ENCODE data around the gene TMEM134.
"Not testable (repeated sequence)": the region's sequence is repeated elsewhere in the genome, so short reads cannot be mapped to it uniquely, and the experiment has no call there.

Gene TMEM134

DNA sequence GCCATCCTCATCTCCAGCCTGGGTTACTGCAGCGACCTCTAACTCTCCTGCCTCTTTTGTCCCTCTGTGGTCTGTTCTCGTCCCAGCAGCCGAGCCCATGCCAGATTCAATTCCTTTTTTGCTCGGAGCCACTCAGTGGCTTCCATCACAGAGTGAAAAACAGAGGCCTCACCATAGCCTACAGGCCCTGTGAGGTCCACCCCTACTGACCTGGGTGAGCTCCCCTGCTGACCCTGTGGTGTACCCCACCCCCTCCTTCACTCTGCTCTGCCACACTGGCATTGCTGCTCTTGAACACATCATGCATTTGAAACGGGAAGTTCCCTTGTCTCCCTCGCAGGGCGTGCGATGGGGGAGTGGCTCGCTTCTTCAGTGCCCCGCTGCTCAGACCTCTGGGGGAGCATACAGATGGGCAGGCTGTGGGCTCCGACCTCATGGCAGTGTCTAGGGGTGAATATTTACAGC lies 15.8 kb upstream of the TMEM134 start:
- TF ChIP-seq, protein P1, sequence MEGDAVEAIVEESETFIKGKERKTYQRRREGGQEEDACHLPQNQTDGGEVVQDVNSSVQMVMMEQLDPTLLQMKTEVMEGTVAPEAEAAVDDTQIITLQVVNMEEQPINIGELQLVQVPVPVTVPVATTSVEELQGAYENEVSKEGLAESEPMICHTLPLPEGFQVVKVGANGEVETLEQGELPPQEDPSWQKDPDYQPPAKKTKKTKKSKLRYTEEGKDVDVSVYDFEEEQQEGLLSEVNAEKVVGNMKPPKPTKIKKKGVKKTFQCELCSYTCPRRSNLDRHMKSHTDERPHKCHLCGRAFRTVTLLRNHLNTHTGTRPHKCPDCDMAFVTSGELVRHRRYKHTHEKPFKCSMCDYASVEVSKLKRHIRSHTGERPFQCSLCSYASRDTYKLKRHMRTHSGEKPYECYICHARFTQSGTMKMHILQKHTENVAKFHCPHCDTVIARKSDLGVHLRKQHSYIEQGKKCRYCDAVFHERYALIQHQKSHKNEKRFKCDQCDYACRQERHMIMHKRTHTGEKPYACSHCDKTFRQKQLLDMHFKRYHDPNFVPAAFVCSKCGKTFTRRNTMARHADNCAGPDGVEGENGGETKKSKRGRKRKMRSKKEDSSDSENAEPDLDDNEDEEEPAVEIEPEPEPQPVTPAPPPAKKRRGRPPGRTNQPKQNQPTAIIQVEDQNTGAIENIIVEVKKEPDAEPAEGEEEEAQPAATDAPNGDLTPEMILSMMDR (IDR thresholded peaks at IDR 0.05; ENCODE audit: borderline replicate concordance, control extremely low read depth, extremely low read depth, insufficient read depth, missing control alignments), result peak; percentile 10

DNA sequence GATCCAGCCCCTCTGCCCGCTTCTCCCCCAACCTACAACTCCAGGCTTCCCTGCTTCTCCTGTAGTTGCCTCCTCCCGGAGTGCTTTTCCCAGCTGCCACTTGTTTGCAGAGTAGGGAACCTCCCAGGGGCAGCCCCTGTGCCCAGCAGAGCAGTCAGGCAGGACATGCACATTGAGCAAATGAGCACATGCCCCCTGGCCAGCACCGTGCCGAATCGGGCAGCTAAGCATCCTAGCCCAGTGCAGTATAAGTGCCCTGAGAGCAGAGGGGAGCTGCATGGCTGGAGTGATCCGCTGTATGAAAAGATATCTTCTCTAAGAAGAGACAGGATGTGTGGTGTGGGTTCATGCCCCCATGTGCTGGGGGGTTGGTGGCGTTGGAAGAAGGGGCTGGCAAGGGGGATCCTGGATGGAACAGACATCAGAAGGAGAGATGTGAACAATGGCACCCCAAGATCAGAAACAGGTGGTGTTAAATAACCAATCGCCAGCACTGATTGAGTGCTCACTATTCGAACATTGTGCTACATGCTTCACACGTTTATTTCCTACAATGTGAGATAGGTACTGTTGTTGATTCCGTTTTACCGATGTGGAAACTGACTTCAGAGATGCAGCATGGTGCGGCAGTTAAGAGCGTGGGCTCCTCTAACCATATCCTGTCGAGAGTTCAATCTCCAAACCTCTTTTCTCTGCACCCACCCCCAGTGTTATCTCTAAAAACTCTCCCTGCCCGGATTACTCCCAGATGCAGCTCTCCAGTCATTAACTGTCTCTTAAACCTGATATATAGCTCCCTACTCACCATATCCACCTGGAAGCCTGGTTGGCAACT lies 15.0 kb upstream of the TMEM134 start:
- in situ Hi-C loops (cut with MboI; ENCODE audit: low sequenced_read_pairs, unreplicated experiment), result no loop called here
- TF ChIP-seq, protein P1 (IDR thresholded peaks at IDR 0.05; ENCODE audit: borderline replicate concordance, control extremely low read depth, extremely low read depth, insufficient read depth, missing control alignments), result no peak
- peak; percentile 61 for DNase-seq (ENCODE audit: low spot score)

More for the DNA sequence above, 15.8 kb upstream of the TMEM134 start:
- in situ Hi-C loops (cut with MboI; ENCODE audit: low sequenced_read_pairs, unreplicated experiment), result no loop called here
- DNase-seq (ENCODE audit: low spot score), result no peak

DNA sequence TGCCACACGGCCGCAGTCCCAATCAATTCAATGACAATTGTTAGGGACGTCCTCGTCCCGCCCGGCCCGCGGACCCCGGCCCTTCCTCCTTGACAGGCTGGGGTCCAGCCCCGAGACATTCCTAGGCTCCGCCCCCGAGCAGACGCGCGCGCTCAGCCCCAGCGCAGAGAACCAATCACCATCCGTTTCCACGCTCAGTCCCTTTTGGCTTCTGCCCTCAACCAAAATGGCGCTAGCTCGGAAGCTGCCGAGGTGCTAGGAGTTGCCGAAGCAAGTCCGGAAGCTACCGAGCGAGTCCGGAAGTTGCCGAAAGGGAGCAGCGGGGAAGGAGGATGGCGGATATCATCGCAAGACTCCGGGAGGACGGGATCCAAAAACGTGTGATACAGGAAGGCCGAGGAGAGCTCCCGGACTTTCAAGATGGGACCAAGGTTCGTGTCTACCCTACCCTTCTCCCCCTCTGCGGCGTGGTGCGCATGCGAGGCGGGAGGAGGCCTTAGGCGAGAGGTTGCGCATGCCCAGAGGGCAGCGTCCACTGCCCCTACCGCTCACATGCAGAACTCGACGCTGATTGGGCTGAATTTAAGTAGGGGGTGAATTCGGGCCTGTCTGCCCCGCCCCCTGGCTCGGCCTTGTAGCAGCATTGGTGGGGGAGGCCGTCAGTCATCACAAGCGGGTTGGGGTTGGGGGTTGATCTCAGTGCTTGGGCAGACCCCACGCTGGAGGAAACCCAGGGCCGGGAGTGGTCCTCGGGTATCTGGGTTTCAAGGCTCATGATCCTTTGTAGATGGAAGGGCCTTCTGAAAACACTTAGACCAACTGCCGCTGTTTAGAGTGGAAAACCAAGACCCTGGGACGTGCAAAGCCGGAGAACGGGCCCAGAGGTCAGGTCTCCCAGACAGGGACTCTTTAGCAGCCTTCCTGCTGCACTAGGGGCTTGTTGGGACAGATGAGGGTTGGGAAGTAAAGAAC lies 14.1 kb upstream of the TMEM134 start, which contains the start of gene AIP:
AIP (plus strand) TSS at position 200 of the 972 bp plus-strand sequence; CDS start at position 333, 133 bp downstream.
- peak; percentile 95 for DNase-seq (ENCODE audit: low spot score)
- TF ChIP-seq, protein P1 (IDR thresholded peaks at IDR 0.05; ENCODE audit: borderline replicate concordance, control extremely low read depth, extremely low read depth, insufficient read depth, missing control alignments), result peak; percentile 11
- in situ Hi-C loops (cut with MboI; ENCODE audit: low sequenced_read_pairs, unreplicated experiment), result no loop called here

DNA sequence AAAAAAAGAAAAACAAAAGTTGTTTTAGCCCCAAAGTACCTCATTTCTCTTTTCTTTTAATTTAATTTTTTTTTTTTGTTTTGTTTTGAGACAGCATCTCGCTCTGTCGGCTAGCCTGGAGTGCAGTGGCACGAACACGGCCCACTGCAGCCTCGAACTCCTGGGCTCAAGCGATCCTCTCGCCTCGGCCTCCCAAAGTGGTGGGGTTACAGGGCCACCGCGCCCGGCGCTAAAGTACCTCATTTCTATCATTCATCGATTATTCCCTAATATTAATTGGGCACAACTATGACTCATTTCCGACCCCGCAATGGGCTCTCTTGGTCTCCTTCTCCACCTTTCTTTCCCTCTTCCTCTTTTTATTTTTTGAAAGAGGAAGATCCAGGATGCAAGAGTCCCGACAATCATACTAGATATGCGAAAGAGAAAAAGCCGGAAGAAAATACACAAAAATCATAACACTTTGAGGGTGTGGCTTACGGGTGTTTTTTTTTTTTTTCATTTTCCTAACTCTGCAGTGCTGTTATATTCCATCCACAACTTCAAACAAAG lies 13.3 kb upstream of the TMEM134 start:
- no peak for DNase-seq (ENCODE audit: low spot score)
- in situ Hi-C loops (cut with MboI; ENCODE audit: low sequenced_read_pairs, unreplicated experiment), result no loop called here
- TF ChIP-seq, protein P1 (IDR thresholded peaks at IDR 0.05; ENCODE audit: borderline replicate concordance, control extremely low read depth, extremely low read depth, insufficient read depth, missing control alignments), result no peak

DNA sequence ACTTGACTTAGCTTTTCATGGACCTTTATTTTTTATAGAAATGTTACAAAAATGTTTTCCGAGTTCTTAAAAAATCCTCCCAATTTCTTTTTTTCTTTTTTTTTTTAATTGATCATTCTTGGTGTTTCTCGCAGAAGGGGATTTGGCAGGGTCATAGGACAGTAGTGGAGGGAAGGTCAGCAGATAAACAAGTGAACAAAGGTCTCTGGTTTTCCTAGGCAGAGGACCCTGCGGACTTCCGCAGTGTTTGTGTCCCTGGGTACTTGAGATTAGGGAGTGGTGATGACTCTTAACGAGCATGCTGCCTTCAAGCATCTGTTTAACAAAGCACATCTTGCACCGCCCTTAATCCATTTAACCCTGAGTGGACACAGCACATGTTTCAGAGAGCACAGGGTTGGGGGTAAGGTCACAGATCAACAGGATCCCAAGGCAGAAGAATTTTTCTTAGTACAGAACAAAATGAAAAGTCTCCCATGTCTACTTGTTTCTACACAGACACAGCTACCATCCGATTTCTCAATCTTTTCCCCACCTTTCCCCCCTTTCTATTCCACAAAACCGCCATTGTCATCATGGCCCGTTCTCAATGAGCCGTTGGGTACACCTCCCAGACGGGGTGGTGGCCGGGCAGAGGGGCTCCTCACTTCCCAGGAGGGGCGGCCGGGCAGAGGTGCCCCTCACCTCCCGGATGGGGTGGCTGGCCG lies 8.4 kb upstream of the TMEM134 start:
- in situ Hi-C loops (cut with MboI; ENCODE audit: low sequenced_read_pairs, unreplicated experiment); DNase-seq (ENCODE audit: low spot score): not testable (repeated sequence)

DNA sequence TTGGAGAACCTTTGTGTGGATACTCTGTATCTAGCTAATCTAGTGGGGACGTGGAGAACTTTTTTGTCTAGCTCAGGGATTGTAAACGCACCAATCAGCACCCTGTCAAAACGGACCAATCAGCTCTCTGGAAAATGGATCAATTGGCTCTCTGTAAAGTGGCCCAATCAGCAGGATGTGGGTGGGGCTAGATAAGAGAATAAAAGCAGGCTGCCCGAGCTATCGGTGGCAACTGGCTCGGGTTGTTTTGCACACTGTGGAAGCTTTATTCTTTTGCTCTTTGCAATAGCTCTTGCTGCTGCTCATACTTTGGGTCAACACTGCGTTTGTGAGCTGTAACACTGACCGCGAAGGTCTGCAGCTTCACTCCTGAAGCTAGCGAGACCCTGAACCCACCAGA lies 7.6 kb upstream of the TMEM134 start:
- DNase-seq (ENCODE audit: low spot score); in situ Hi-C loops (cut with MboI; ENCODE audit: low sequenced_read_pairs, unreplicated experiment): not testable (repeated sequence)

DNA sequence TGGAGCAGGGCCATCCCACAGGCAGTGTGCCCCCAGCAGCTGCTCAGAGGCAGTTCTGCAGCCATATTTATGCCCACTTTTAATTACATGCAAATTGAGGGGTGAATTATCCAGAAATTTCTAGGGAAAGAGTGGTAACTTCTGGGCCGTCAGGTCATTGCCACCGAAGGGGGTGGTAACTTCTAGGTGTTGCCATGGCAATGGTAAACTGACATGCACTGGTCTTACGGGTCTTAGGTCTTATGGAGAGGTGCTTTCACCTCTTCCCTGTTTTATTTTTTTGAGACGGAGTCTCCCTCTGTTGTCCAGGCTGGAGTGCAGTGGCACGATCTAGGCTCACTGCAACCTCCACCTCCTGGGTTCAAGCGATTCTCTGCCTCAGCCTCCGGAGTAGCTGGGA lies 3.8 kb upstream of the TMEM134 start:
- DNase-seq (ENCODE audit: low spot score), result no peak
- in situ Hi-C loops (cut with MboI; ENCODE audit: low sequenced_read_pairs, unreplicated experiment), result no loop called here
- TF ChIP-seq, protein P1 (IDR thresholded peaks at IDR 0.05; ENCODE audit: borderline replicate concordance, control extremely low read depth, extremely low read depth, insufficient read depth, missing control alignments), result no peak

Measured in GM13976 (cell line).